Stimulated activated CD8-positive, alpha-beta memory T cell treated with anti-CD3 and anti-CD28 coated beads, Interleukin-15, amount 100 ng/mL, for 4 hours (primary cell): ENCODE measurements around the gene PGC.

Source experiments
- DNase-seq, 2 donors: peaks; one replicate each; pipeline ENCODE4 v3.0.0-alpha.2; 2020; ENCODE audit warnings: low read depth in 2 of 2

Gene PGC

GRCh38 chr6:41697861-41698781 is 49.1 kb downstream of the PGC start:
- no peak for DNase-seq

GRCh38 chr6:41696788-41697187 is 50.4 kb downstream of the PGC start:
- DNase-seq = no peak

GRCh38 chr6:41695825-41696224 is 51.4 kb downstream of the PGC start:
- no peak for DNase-seq

GRCh38 chr6:41694815-41695526 is 52.2 kb downstream of the PGC start:
- DNase-seq = no peak

- DNase-seq = no peak
Measured at GRCh38 chr6:41693281-41694240, 53.6 kb downstream of the PGC start.

GRCh38 chr6:41692730-41693129 is 54.5 kb downstream of the PGC start:
- DNase-seq = no peak

GRCh38 chr6:41692080-41692675 is 55.0 kb downstream of the PGC start:
- DNase-seq = no peak

- no peak for DNase-seq
Measured at GRCh38 chr6:41691426-41692079, 55.6 kb downstream of the PGC start.

GRCh38 chr6:41690541-41691330 is 56.5 kb downstream of the PGC start:
- DNase-seq = no peak

- DNase-seq = no peak
Measured at GRCh38 chr6:41689171-41690008, 57.8 kb downstream of the PGC start.

GRCh38 chr6:41688256-41688965 is 58.8 kb downstream of the PGC start:
- DNase-seq = no peak

GRCh38 chr6:41687501-41688175 is 59.6 kb downstream of the PGC start:
- DNase-seq = no peak
